ENCODE results near the gene FOXO1. TPM values are rescaled to one million over a fixed set of nuclear protein-coding genes. Genes with fewer than 3 reads are reported as not detected.

Gene FOXO1
- total and polyA plus RNA-seq, 2 of the 13 experiments (the other 11 are each of a cell fraction or from before 2014, with no cell fraction given): 8.1 to 13.1 TPM

- Histone ChIP-seq H3K27ac (ENCODE audit: extremely low read length, insufficient read depth, low read length) (peak overlapping the region; percentile 94), H3K9me3 (ENCODE audit: low read length) (no peaks in the 10 kb centered on the region), H3K36me3 (replicated peaks in 1 of 2; ENCODE audit: control insufficient read depth in 1 of 2, insufficient read depth in 2 of 2, low read length in 2 of 2) (peaks cover 6 to 13% of the 10 kb centered on the region in 2 experiments; a peak in 4 of 5 replicates), H3K4me2 (ENCODE audit: low read depth, low read length) (peak overlapping the region; percentile 95), H3K4me3 (replicated peaks in 1 of 3; ENCODE audit: insufficient read depth in 1 of 3, low read depth in 2 of 3, low read length in 3 of 3) (peak overlapping the region; percentile 35 to 69 (median 44)), H2AFZ (ENCODE audit: low read length) (no peak overlapping the region), H3K9ac (ENCODE audit: insufficient read depth, low read depth, low read length) (peak overlapping the region; percentile 82), H3K4me1 (ENCODE audit: insufficient read depth, low read length) (peaks cover 83% of the 10 kb centered on the region), H3K79me2 (ENCODE audit: insufficient read depth, low read length) (peaks cover 89% of the 10 kb centered on the region), H3K27me3 (ENCODE audit: control insufficient read depth in 1 of 2, insufficient read depth in 2 of 2, low read length in 2 of 2) (no peaks in the 10 kb centered on the region), H4K20me1 (ENCODE audit: insufficient read depth, low read length) (no peaks in the 10 kb centered on the region)
- BruUV-seq (replicated peaks): no TSS peak
- DNase-seq (ENCODE audit: low spot score): peak; percentile 96
- ChIA-PET POLR2A (interaction anchor here (0.9 to 3.7 kb wide), 14 partner anchors 10 to 492 kb away, joined by 3 to 17 read pairs (median 4); no protein-coding TSS in a partner anchor), CTCF (ENCODE audit: low intra/inter-chr PET ratio, low total read pairs) (interaction anchor here (1.5 kb wide), 1 partner anchor 24 kb away, joined by 3 read pairs; no protein-coding TSS in a partner anchor)
- 44% methylated on average over 8 of the region's 15 CpGs for WGBS (ENCODE audit: low lambda C conversion rate)
- peak; percentile 78 for ATAC-seq
- intact Hi-C loops (cut with micrococcal nuclease; ENCODE audit: unreplicated experiment) (loop anchor here (1.0 to 2.0 kb wide), 5 partner anchors 14 to 496 kb away; partner anchors contain the start of gene FOXO1), in situ Hi-C loops (cut with HindIII; ENCODE audit: extremely low pct_ligation_motif_present, low pct_unique_long_range_greater_than_20kb) (loop anchor here (5.0 kb wide), 1 partner anchor 103 kb away; the partner anchor contains the start of gene FOXO1)
- peak; percentile 90 for FAIRE-seq
- TF ChIP-seq PHF20 (CRISPR knock-in tag; IDR thresholded peaks at IDR 0.05) (no peak), ZFP36L1 (CRISPR knock-in tag; IDR thresholded peaks at IDR 0.05) (peak; percentile 69; the same call in 1 of the 2 replicates), THYN1 (CRISPR knock-in tag; IDR thresholded peaks at IDR 0.05; ENCODE audit: borderline replicate concordance, low read depth) (no peak), DNMT1 (CRISPR knock-in tag; IDR thresholded peaks at IDR 0.05) (no peak), ZNF431 (CRISPR knock-in tag; IDR thresholded peaks at IDR 0.05; ENCODE audit: borderline replicate concordance, low read depth) (no peak; the same call in 1 of the 2 replicates), TOE1 (CRISPR knock-in tag; IDR thresholded peaks at IDR 0.05) (0 out of 2 replicates have a peak, but pooled peaks have one; percentile 47), HMG20A (CRISPR knock-in tag; IDR thresholded peaks at IDR 0.05; ENCODE audit: borderline replicate concordance) (peak; percentile 77; the same call in 1 of the 2 replicates), FUBP1 (CRISPR knock-in tag; IDR thresholded peaks at IDR 0.05; ENCODE audit: borderline replicate concordance) (no peak), MAX (IDR thresholded peaks at IDR 0.05) (peak; percentile 73), KDM2A (CRISPR knock-in tag; IDR thresholded peaks at IDR 0.05; ENCODE audit: borderline replicate concordance, low read depth) (peak; percentile 59), RAD21 (CRISPR knock-in tag; IDR thresholded peaks at IDR 0.05) (peak; percentile 54; the same call in 1 of the 2 replicates), DMAP1 (CRISPR knock-in tag; IDR thresholded peaks at IDR 0.05) (no peak), NCOA2 (CRISPR knock-in tag; IDR thresholded peaks at IDR 0.05) (peak; percentile 82), MTA3 (CRISPR knock-in tag; IDR thresholded peaks at IDR 0.05) (no peak), CTCF (CRISPR knock-in tag; IDR thresholded peaks at IDR 0.05) (peak; percentile 57), ZNF549 (CRISPR knock-in tag; IDR thresholded peaks at IDR 0.05) (no peak)
- TF ChIP-seq, protein P1, sequence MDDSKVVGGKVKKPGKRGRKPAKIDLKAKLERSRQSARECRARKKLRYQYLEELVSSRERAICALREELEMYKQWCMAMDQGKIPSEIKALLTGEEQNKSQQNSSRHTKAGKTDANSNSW (CRISPR knock-in tag; IDR thresholded peaks at IDR 0.05; ENCODE audit: borderline replicate concordance): no peak
These were observed 102.0 kb downstream of the FOXO1 start for GRCh38 chr13:40564342-40565001.
